Body of pancreas (tissue), 4 donors: Measurements from ENCODE around the gene PTPRT.

Source experiments
- CTCF ChIP-seq, 7 experiments: fragments of 450-650 bp in 4 of 7; fragments of 200-600 bp in 3 of 7; sonication (generic) in 3 of 7; IDR thresholded peaks; one replicate each; pipeline ENCODE4 v1.5.1; 2016 to 2019; ENCODE audit warnings: antibody characterized with exemption in 7 of 7
- POLR2A ChIP-seq, 3 donors: fragments of 450-650 bp; IDR thresholded peaks; one replicate each; pipeline ENCODE4 v1.6.1; 2016; ENCODE audit warnings: antibody characterized with exemption in 3 of 3, mild to moderate bottlenecking in 2 of 3

- TF ChIP-seq POLR2A (IDR thresholded peaks at IDR 0.05) (no peak), CTCF (IDR thresholded peaks at IDR 0.05) (no peak)
Measured at GRCh38 chr20:42524058-42524457, 665.6 kb downstream of the PTPRT start.
